Astrocyte of the cerebellum (primary cell): ENCODE data around the gene TAGLN2.

ENCODE experiments used
- DNase-seq: peaks from one replicate; pipeline ENCODE4 v3.0.0-alpha.2; 2011; ENCODE audit warnings: low read depth
- H3K4me3 ChIP-seq: 2 replicates; pipeline ENCODE4 v1.5.1; 2011; ENCODE audit warnings: mild to moderate bottlenecking, low read depth, low read length, moderate library complexity
- CTCF ChIP-seq: IDR thresholded peaks from 2 replicates; pipeline ENCODE4 v1.5.1; 2012; ENCODE audit warnings: low read length, low read depth, moderate library complexity, mild to moderate bottlenecking; ENCODE audit errors: missing control alignments
- in situ Hi-C: cut with HindIII; loops from 2 replicates; pipeline ENCODE4 v1.10.0; 2017; ENCODE audit warnings: low sequenced_read_pairs

Gene TAGLN2

GRCh38 chr1:159927849-159928431 lies 2.6 kb upstream of the TAGLN2 start:
- no peak overlapping the region for H3K4me3 ChIP-seq
- TF ChIP-seq CTCF, result no peak
- no peak for DNase-seq
- in situ Hi-C loops, result no loop called here

GRCh38 chr1:159927211-159927848 lies 2.0 kb upstream of the TAGLN2 start:
- H3K4me3 ChIP-seq, result no peak overlapping the region
- DNase-seq, result no peak
- in situ Hi-C loops, result no loop called here
- TF ChIP-seq CTCF, result no peak

GRCh38 chr1:159925719-159926078 lies 392 bp upstream of the TAGLN2 start:
- TF ChIP-seq CTCF, result no peak
- in situ Hi-C loops, result no loop called here
- peak overlapping the region; percentile 93 for H3K4me3 ChIP-seq
- DNase-seq, result no peak

- peak overlapping the region; percentile 93 for H3K4me3 ChIP-seq
- DNase-seq, result peak; percentile 78
- TF ChIP-seq CTCF, result no peak
- in situ Hi-C loops, result no loop called here
Measured at GRCh38 chr1:159924025-159924790, 1.1 kb downstream of the TAGLN2 start.

GRCh38 chr1:159923203-159924024 lies 1.9 kb downstream of the TAGLN2 start:
- DNase-seq, result peak; percentile 69
- in situ Hi-C loops, result no loop called here
- no peak for TF ChIP-seq CTCF
- peak overlapping the region; percentile 93 for H3K4me3 ChIP-seq

- in situ Hi-C loops, result no loop called here
- H3K4me3 ChIP-seq, result peak overlapping the region; percentile 93
- TF ChIP-seq CTCF, result no peak
- DNase-seq, result no peak
Measured at GRCh38 chr1:159922511-159923202, 2.6 kb downstream of the TAGLN2 start.
